GM19328 (cell line): ENCODE data around the gene RBM3.
"Not testable (repeated sequence)": the region's sequence is repeated elsewhere in the genome, so short reads cannot be mapped to it uniquely, and the experiment has no call there.

ENCODE experiments used
- ATAC-seq: cut with Tn5 transposase; IDR thresholded peaks from one replicate; pipeline ENCODE4 v1.9.1; 2021; ENCODE audit warnings: mild to moderate bottlenecking, moderate library complexity; ENCODE audit not compliant: unreplicated experiment

RBM3 gene

DNA sequence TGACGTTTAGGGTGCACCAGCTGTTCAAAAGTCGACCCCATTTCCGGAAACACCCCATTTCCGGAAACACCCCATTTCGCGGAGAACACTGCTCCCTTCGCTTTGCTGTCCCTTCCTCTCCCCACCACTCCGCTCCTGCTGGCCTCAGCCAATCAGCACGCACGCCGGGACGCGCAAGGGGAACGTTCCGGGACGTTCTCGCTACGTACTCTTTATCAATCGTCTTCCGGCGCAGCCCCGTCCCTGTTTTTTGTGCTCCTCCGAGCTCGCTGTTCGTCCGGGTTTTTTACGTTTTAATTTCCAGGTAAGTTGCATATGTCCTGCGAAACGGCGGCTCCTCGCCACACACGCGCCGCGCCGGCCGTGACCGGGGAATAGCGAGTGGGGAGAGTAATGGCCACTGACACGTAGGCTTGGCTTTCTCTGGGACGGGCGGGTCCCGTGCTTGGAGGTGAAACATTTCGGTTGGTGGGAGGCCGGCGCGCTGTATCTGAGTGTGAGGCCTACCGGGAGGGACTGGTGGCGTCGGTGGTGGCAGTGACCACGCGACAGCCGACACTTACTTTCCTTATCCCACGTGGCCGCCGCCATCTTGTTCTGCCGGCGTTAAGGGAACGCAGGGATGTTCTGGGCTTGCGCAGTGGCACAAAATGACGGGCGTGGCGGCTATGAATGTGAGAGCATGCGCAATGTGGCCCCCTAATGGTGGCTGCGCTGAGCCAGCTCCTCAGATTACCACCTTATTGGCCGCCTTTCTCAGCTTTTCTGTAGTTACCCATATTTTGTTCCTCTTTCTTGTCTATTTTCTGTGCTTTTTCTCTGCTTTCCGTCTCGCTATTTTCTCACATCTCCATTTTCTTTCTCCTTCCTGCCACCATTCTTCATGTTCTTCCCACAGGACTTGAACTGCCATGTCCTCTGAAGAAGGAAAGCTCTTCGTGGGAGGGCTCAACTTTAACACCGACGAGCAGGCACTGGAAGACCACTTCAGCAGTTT lies at the start of gene RBM3:
TSS of gene RBM3 (plus strand) at position 215 of the 997 bp plus-strand sequence. CDS start at position 912, 697 bp downstream.
- ATAC-seq = peak; percentile 72

DNA sequence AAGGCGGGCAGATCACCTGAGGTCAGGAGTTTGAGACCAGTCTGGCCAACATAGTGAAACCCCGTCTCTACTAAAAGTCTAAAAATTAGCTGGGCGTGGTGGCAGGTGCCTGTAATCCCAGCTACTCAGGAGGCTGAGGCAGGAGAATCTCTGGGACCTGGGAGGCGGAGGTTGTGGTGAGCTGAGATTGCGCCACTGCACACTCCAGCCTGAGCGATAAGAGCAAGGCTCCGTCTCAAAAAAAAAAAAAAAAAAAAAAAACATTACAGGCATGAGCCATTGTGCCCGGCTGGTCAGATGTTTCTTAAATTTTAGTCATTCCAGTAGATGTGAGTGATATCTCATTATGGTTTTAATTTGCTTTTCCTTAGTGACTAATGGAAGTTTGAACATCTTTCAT lies 48.4 kb upstream of the RBM3 start:
- not testable (repeated sequence) for ATAC-seq

DNA sequence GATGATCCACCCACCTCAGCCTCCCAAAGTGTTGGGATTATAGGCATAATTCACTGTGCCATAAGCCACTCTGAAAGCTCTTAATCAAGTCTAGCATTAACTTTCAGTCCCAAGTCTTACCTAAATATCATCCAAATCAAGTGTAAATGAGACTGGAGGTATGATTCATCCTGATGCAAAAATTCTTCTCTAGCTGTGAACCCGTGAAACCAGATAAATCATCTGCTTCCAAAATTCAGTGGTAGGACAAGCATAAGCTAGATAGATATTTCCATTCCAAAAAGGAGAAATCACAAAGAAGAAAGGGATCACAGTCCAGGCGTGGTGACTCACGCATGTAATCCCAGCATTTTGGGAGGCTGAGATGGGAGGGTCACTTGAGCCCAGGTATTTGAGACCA lies 43.5 kb upstream of the RBM3 start:
- no peak for ATAC-seq

DNA sequence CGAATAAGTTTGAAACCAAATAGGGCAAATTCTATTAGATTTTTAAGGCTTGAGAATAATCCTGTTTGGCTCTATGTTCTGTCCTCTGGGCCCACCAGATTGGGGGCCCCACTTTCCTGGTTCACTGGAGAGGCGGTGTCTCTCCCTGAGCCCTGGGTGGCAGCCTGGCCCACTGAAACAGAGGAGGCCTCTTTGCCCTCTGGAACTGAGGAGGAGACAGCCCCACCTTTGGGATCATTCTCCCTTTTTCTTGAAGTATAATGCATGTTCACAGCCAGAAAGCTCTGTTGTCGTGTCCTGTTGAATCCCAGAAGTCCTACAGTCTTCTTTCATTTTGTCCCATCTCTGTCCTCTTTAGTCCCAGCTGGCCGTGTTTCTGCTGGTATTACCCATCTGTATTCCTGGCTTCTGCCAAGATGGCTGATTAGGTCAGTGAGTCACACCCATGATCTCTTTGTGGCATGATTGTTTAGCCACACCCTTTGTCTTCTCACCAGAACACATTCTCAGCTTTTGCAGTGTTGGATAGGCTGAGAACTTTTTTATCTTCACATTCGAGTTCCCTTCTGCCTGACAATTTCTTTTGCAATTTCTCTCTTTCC lies 42.8 kb upstream of the RBM3 start:
- no peak for ATAC-seq

DNA sequence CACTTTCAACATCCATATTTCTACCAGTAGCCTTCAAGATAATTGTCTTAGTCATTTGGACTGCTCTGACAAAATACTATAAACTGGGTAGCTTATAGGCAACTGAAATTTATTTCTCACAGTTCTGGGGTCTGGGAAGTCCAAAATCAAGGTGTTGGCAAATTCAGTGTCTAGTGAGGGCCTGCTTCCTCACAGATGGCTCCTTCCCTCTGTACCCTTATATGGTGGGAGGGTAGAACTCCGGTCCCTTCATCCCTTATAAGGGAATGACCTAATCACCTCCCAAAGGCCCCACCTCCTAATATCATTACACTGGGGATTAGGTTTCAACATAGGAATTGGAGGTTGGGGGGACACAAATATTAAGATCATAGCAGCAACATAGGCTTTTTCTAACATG lies 42.1 kb upstream of the RBM3 start:
- no peak for ATAC-seq

DNA sequence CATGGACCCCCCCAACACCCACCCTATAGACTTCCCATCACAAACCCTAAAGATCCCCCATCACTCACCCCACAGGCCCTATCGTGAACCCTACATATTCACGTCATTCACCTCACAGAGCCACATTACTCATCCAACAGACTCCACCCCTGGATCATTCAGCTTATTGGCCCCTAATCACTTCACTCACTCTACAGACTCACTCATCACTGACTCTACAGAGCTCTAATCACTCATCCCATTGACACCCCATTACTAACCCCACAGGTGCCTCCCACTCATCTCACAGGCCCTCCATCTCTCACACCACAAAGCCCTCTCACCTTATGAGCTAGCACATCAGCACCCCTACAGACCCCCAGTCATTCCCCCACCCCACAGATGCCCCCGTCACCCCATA lies 41.1 kb upstream of the RBM3 start:
- no peak for ATAC-seq

DNA sequence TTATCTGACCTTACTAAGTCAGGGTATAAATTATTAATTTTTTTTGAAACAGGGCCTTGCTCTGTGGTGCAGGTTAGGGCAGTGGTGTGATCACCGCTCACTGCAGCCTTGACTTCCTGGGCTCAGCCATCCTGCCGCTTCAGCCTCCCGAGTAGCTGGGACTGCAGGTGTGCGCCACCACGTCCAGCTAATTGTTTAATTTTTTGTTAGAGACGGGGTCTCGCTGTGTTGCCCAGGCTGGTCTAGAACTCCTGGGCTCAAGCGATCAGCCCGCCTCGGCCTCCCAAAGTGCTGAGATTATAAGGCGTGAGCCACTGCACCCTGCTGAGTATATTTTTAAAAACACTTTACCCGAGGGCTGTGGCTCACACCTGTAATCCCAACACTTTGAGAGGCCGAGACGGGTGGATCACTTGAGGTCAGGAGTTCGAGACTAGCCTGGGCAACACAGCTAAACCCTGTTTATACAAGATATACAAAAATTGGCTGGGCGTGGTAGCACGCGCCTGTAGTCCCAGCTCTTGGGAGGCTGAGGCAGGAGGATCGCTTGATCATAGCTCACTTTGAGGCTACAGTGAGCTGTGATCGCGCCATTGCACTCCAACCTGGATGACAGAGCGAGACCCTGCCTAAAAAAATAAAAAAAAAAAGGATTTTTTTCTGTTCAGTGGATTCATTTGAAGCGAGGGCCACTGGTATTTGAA lies 35.5 kb upstream of the RBM3 start:
- no peak for ATAC-seq

DNA sequence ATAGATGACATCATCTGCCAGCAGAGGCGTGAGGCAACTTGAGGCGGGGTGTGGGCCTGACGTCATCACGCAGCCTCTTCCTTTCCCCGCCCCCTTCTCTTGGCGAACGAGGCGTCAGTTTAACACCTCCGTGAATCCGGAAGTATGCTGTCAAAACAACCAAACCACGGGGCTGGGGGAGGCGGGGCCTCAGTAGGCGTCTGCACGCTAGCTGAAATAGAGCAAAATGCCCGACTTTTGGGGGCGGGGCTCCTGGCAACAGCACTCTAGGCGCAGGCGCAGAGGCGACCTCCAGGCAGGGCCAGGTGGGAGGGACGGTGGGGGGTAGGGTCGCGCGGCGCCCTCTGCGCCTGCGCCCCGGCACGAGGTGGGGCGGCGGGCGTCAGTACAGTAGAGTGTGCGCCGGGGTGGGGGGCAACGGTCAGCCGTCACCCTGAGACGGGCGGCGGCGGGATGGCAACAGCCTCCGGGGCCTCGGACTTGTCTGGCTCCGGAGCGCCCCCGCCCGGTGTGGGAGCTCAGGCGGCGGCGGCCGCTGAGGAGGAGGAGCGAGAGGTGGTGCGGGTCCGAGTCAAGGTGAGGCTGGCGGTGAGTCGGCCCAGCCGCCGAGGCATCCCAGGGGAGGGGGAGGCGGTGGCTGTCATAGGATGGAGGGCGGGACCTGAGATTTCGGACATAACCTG lies 34.8 kb upstream of the RBM3 start, which contains the start of gene TBC1D25:
TSS of gene TBC1D25 (plus strand) at position 370 of the 683 bp plus-strand sequence. CDS start at position 454, 84 bp downstream.
- peak; percentile 68 for ATAC-seq

DNA sequence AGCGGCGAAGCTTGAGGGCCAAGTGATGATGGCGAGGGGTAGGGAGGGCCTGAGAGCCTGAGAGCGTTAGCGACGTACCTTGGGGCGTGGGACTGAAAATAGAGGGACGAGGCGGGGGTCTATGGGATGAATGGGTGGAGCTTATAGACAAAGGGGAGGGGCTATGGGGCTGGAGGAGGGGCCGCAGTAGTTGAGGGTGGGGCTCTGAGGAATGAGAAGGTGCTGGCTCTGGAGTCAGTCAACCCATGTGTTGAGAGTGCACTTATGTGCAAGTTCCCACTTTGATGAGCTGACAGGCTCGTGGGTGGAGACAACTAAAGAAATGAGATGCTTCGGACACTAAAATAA lies 34.3 kb upstream of the RBM3 start:
- peak; percentile 41 for ATAC-seq

DNA sequence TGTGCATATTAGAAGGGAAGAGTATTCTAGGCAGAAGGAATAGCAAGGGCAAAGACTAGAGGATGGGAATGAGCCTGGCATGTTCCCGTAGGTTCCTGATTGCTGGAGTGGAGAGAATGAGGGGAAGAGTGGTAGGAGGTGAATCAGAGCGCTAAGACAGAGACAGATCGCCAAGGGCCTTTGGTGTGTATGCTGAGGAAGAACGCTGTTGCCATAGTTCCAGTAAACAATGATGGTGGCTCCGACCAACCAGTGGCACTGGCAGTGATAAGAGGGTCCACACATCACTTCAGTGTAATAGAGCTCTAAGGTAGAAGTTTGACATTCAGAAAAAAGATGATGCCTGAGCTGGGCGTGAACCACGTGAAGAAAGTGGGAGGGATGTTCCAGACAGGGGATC lies 33.8 kb upstream of the RBM3 start:
- no peak for ATAC-seq

DNA sequence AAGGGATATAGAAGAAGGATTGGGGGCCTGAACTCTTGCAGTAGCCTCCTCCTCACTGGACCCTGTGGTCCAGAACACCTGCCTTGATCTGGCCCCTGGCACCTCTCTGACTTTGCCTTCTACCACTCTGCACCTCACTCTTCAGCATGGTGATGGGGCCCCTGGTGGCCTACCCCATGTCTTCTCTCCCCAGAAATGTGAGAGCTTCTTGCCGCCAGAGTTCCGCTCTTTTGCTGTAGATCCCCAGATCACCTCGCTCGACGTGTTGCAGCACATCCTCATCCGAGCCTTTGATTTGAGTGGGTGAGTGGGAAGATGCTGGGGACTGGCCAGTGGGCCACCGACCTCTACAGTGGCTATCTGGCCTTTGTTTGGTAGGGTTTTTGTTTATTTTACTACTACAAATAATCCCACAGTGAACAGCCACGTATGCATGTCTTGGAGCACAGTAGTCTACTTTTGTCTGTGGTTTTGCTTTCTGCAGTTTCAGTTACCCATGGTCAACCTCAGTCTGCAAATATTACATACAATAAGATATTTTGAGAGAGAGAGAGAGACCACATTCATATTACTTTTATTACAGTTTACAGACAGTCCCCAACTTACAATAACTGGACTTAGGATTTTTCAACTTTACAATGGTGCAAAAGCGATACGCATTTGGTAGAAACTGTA lies 33.0 kb upstream of the RBM3 start:
- ATAC-seq = no peak

DNA sequence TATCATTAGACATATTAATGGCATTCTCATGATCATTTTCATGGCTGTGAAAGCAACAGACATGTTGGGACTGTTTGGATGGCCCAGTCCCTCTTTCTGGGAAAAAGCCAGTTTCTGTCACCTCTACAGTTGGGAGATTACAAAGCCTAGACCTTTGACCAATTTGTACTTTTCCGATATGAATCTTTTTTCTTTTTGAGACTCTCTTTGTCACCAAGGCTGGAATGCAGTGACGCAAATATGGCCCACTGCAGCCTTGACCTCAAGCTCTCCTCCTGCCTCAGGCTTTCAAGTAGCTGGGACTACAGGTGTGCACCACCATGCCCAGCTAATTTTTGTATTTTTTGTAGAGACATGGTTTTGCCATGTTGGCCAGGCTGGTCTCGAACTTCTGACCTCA lies 25.4 kb upstream of the RBM3 start:
- ATAC-seq = no peak

DNA sequence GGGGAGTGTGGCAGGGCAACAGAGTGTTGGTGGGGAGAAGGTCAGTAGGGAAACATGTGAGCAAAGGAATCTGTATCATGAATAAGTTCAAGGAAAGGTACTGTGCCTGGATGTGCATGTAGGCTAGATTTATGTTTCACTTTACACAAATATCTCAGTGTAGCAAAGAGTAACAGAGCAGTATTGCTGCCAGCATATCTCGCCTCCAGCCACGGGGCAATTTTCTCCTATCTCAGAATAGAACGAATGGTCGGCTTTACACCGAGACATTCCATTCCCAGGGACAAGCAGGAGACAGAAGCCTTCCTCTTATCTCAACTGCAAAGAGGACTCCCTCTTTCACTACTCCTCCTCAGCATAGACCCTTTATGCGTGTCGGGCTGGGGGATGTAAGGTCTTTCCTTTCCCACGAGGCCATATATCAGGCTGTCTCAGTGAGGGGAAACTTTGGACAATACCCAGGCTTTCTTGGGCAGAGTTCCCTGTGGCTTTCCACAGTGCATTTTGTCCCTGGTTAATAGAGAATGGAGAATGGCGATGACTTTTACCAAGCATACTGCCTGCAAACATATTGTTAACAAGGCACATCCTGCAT lies 18.5 kb upstream of the RBM3 start:
- not testable (repeated sequence) for ATAC-seq

DNA sequence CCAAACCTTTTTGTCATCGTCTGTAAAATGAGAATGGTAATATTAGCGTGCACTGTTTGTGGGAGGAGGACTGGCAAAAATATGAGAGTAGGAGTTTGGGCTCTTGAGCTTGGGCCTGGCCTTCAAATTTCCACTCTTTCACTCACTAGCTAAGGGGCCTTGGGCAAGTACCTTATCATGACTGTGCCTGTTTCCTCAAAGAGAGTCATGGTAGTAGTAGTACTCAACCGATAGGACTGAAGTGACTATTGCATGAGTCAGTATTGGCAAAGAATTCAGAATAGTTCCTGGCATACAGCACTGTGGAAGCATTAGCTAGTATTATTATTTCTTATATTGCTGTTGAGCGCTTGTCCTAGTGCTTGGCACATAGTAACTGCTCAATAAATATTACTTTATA lies 16.0 kb upstream of the RBM3 start:
- no peak for ATAC-seq

DNA sequence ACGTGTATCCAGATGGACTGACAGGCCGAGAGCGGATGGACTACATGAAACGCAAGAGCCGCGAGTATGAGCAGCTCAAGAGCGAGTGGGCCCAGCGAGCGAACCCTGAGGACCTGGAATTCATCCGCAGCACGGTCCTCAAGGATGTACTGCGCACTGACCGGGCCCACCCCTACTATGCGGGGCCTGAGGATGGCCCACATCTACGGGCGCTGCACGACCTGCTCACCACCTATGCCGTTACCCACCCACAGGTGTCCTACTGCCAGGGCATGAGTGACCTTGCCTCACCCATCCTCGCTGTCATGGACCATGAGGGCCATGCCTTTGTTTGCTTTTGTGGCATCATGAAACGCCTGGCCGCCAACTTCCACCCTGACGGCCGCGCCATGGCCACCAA lies 14.6 kb upstream of the RBM3 start:
- no peak for ATAC-seq

DNA sequence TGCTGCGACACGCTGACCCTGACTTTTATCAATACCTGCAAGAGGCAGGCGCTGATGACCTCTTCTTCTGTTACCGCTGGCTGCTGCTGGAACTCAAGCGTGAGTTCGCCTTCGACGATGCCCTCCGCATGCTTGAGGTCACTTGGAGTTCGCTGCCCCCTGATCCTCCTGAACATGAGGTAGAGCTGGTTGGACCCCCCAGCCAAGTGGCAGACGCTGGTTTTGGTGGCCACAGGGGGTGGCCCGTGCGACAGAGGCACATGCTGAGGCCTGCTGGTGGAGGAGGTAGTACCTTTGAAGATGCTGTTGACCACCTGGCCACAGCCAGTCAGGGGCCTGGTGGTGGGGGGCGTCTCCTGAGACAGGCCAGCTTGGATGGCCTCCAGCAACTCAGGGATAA lies 14.2 kb upstream of the RBM3 start:
- no peak for ATAC-seq

DNA sequence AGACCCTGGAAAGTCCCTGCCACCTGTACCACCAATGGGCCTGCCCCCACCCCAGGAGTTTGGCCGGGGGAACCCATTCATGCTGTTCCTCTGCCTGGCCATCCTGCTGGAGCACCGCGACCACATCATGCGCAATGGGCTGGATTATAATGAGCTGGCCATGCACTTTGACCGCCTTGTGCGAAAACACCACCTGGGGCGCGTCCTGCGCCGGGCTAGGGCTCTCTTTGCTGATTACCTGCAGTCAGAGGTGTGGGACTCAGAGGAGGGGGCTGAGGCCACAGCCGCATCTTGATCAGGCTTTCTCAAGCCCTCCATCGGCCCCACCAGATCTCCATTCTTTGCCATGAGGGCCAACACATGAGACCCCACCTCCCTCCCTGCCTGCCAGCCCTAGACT lies 13.6 kb upstream of the RBM3 start:
- no peak for ATAC-seq

DNA sequence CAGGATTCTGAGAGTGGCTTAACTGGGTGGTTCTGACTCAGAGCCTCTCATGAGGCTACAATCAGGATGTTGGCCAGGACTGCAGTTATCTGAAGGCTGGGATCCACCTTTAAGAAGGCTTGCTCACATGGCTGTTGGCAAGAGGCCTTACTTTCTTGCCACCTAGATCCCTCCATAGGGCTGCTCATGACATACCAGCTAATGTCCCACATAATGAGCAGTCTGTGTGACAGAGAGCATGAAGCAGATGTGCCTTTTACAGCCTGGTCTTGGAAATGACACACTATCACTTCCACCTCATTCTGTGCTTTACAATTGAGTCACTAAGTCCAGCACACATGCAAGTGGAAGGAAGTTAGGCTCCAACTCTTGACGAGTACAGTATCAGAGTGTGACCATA lies 4.3 kb upstream of the RBM3 start:
- ATAC-seq = no peak

DNA sequence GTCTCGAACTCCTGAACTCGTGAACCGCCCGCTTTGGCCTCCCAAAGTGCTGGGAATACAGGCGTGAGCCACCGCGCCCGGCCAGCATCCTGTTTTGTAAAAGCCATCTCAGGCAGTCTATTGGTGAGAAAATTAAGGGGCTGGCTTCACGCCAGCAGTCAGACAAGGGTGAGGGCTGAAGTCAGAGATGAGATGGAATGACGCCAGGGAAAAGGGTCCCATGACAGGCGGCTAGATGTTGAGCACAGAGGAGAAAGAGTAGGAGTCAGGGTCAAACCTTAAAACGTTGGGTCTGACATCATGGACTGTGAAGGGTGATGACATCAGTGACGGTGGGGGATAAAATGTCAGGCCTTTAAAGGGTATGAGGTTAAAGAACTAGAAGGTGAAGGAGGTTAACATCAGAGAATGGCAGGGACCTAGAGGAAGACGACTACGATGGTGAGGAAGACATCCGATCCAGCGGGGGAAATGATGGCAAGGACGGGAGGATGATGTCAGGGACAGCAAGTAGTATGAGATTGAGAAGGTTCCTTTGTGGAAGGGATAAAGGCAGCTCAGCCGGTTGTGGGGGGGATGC lies 504 bp upstream of the RBM3 start:
- no peak for ATAC-seq

DNA sequence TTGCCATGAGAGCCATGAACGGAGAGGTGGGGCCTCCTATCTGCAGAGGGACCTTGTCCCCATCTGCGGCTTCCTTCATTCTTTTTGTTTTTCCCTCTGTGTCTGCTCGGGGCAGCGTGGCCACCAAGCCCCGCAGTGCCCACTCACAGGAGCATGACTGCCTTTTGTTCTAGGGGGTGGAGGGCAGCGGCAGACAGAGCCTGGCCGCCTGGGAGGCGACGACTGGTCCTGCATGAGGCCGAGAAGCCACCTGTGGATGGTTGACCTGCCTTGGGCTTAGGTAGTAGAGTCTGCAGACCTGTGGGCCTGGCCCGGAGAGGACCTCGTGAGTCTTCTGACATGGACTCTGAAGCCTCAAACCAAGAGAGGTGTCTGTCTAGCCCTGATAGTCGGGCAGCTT lies 1.4 kb downstream of the RBM3 start:
- ATAC-seq = no peak
